IPS-18a (cell line): ENCODE results near the gene CDY1B.
"Not testable (repeated sequence)": the region's sequence is repeated elsewhere in the genome, so short reads cannot be mapped to it uniquely, and the experiment has no call there.

Experiments
- H3K27ac ChIP-seq: one replicate; pipeline ENCODE4 v1.5.1; 2013; ENCODE audit warnings: low read length
- H3K27me3 ChIP-seq: one replicate; pipeline ENCODE4 v1.6.1; 2013; ENCODE audit warnings: mild to moderate bottlenecking, low read length; ENCODE audit not compliant: control insufficient read depth, insufficient read depth
- H3K36me3 ChIP-seq: one replicate; pipeline ENCODE4 v1.6.1; 2013; ENCODE audit warnings: low read depth, low read length; ENCODE audit not compliant: control insufficient read depth
- H3K4me1 ChIP-seq: one replicate; pipeline ENCODE4 v1.6.1; 2013; ENCODE audit warnings: low read depth, low read length; ENCODE audit not compliant: control insufficient read depth
- H3K4me3 ChIP-seq: one replicate; pipeline ENCODE4 v1.5.1; 2013; ENCODE audit warnings: low read length
- H3K9ac ChIP-seq: one replicate; pipeline ENCODE4 v1.6.1; 2013; ENCODE audit warnings: mild to moderate bottlenecking, low read length, moderate library complexity
- H3K9me3 ChIP-seq: one replicate; pipeline ENCODE4 v1.6.1; 2013; ENCODE audit warnings: low read depth, low read length; ENCODE audit not compliant: control insufficient read depth

Gene CDY1B, protein sequence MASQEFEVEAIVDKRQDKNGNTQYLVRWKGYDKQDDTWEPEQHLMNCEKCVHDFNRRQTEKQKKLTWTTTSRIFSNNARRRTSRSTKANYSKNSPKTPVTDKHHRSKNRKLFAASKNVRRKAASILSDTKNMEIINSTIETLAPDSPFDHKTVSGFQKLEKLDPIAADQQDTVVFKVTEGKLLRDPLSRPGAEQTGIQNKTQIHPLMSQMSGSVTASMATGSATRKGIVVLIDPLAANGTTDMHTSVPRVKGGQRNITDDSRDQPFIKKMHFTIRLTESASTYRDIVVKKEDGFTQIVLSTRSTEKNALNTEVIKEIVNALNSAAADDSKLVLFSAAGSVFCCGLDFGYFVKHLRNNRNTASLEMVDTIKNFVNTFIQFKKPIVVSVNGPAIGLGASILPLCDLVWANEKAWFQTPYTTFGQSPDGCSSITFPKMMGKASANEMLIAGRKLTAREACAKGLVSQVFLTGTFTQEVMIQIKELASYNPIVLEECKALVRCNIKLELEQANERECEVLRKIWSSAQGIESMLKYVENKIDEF

DNA sequence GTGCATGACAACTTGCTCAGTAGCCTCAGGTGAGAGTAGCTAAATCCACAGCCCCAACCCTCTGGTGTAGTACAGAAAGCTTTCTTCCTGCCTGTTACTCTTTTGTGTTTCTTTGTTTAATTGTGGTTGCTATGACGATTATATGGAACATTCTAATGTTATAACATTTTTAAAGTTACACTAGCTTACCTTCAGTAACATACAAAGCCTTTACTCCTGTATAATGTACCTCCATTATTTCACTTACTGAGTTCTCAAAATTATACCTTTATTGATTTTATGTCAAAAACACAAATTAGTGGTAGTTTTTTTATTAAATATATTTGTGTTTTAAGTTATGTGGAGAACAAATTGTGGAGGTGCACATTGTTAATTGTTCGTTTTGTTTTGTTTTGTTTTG, at the start of gene CDY1B:
Gene CDY1B (minus strand): TSS at position 101 of the 400 bp plus-strand sequence. CDS start 331 bp downstream, outside the sequence.
- not testable (repeated sequence) for H3K27ac ChIP-seq, H3K36me3 ChIP-seq, H3K4me1 ChIP-seq, H3K4me3 ChIP-seq, H3K27me3 ChIP-seq, H3K9me3 ChIP-seq, H3K9ac ChIP-seq

DNA sequence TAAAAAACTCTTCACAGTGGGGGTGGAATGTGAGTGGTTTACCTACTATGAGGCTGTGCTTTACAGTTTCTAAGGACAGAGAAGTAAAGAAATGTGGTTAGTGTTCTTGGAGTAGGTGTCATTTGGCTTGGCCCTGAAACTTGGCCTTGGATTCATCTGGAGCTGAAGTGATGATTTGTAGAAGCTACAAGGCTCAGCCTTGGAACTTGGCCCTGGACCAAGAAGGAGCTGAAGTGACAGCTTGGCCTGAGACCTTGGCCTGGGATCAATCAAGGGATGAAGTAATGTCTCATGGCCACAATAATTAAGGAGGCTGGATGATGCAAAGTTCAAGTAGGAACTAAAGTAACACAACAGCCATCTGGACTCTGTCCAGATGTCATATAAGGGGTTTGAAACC, 1.7 kb upstream of the CDY1B start:
- not testable (repeated sequence) for H3K36me3 ChIP-seq, H3K9ac ChIP-seq, H3K27me3 ChIP-seq, H3K4me1 ChIP-seq, H3K4me3 ChIP-seq, H3K9me3 ChIP-seq, H3K27ac ChIP-seq

DNA sequence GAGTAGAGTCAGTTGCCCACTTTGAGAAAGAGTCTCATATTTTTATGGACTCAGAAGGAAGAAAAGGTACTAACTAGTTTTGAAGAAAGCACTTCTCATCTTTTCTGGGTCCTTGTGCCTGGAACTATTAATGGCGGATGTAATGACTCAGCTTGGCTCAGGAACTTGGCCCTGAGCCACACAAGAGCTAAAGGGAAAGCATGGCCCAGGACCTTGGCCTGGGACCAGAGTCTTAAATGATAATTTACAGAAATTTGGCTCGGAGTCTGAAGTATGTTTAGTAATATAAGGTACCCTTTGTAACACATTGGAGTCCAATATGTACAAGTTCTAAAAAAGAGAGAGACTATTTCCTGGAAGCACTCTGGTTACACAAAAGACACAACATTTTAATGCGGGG, 4.6 kb downstream of the CDY1B start:
- not testable (repeated sequence) for H3K4me1 ChIP-seq, H3K4me3 ChIP-seq, H3K9ac ChIP-seq, H3K27ac ChIP-seq, H3K36me3 ChIP-seq, H3K27me3 ChIP-seq, H3K9me3 ChIP-seq

DNA sequence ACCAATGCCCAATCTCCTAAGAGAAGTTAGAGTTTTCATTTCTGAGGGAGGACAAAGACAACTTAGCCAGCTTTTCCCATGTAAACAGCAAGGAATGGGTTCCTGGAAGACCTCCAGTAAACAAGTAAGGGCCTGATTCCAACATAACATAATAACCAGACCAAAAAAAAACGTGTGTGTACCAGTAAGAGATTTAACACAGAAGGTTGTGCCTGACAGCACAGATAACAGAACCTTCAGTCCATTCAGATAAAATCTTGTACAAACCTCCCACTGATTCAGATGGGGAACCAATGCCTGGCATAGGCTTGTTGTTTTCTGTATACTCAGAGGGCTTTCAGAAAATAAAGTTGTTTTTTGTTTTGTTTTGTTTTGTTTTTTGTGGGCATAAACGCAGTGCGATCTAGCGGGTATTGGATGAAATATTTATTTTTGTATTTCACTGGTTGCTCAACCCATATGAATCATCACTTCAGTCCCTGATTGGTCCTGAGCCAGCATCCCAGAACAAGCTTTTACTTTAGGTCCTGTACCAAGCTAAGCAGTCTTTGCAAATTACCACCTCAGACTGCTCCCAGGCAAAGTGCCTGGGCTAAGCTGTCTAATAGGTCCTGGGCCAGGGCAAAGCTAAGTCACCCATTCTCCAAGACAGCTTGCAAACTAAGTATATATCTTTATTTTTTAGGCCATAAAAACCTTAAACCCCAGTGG, 8.7 kb downstream of the CDY1B start:
- H3K9me3 ChIP-seq, H3K4me3 ChIP-seq, H3K27ac ChIP-seq, H3K4me1 ChIP-seq, H3K36me3 ChIP-seq, H3K27me3 ChIP-seq, H3K9ac ChIP-seq: not testable (repeated sequence)

DNA sequence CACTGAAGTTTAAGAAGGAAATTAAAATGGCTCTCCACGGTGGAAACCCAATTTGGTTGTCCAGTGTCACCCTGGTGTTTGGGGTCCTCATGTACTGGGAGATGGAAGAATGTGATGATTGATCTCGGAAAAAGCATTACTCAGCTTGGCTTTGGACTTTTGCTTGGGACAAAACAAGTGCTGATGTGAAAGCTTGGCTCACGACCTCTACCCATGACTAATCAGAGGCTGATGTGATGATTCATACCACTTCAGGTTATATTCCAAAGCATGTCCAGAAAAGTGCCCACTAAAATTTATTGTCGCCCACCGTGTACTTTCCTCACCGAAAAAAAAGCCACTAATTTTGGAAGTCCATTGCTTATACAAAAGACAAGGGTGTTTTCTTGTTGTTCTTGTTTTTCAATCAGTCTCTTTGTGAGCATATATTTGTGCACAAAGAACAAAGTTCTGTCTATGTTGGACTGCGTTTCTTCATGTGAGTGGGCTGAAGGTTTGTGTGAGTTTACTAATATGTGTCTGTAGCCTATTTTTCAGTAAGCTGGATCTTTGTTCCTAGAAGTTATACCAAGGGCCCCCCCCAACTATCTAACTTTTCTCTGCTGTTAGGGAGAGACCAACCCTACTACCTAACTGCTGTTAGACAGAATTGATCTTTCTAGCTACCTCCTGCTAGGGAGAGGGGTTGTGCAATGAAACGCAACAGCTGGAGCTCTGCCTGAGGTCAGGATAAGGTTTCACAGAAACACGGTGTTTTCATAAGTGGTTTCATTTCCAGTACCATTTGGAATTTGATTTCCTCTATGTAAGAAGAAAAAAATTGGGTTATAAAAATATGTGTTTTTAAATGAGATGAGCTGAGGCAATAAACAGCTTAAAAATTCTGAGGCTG, 21.4 kb downstream of the CDY1B start:
- H3K27me3 ChIP-seq, H3K4me3 ChIP-seq, H3K9me3 ChIP-seq, H3K27ac ChIP-seq, H3K36me3 ChIP-seq, H3K9ac ChIP-seq, H3K4me1 ChIP-seq: not testable (repeated sequence)
